Measurements from ENCODE around the gene WNT7B.

WNT7B gene

GRCh38 chr22:45987136-45987861 is 10.3 kb upstream of the WNT7B start:
- Histone ChIP-seq H2AFZ (ENCODE audit: low read depth) (no peak overlapping the region), H3K4me1 (ENCODE audit: low read depth, poor library complexity, severe bottlenecking) (no peaks in the 10 kb centered on the region), H3K27ac (no peak overlapping the region), H3K9ac (no peak overlapping the region), H3K27me3 (ENCODE audit: insufficient read depth, low read depth) (peaks cover 58% of the 10 kb centered on the region), H3K4me2 (no peak overlapping the region), H4K20me1 (ENCODE audit: insufficient read depth) (no peaks in the 10 kb centered on the region), H3K79me2 (ENCODE audit: insufficient read depth, low read depth) (no peaks in the 10 kb centered on the region), H3K4me3 (IDR thresholded peaks at IDR 0.05; ENCODE audit: insufficient read depth, low read depth, low read length) (no peak overlapping the region), H3K36me3 (ENCODE audit: insufficient read depth) (no peaks in the 10 kb centered on the region)
- no peak for TF ChIP-seq CTCF (conservative IDR thresholded peaks at IDR 0.05; ENCODE audit: low read depth, low read length)

- Histone ChIP-seq H2AFZ (ENCODE audit: low read depth) (no peak overlapping the region), H3K4me1 (ENCODE audit: low read depth, poor library complexity, severe bottlenecking) (peaks cover under 1% of the 10 kb centered on the region), H3K4me2 (no peak overlapping the region), H3K36me3 (ENCODE audit: insufficient read depth) (no peaks in the 10 kb centered on the region), H3K79me2 (ENCODE audit: insufficient read depth, low read depth) (no peaks in the 10 kb centered on the region), H4K20me1 (ENCODE audit: insufficient read depth) (no peaks in the 10 kb centered on the region), H3K27ac (no peak overlapping the region), H3K9ac (no peak overlapping the region), H3K4me3 (IDR thresholded peaks at IDR 0.05; ENCODE audit: insufficient read depth, low read depth, low read length) (no peak overlapping the region), H3K27me3 (ENCODE audit: insufficient read depth, low read depth) (peaks cover 41% of the 10 kb centered on the region)
- TF ChIP-seq CTCF (conservative IDR thresholded peaks at IDR 0.05; ENCODE audit: low read depth, low read length): no peak
Observed at GRCh38 chr22:45984316-45984916, 7.5 kb upstream of the WNT7B start.

GRCh38 chr22:45983797-45984196 is 6.8 kb upstream of the WNT7B start:
- Histone ChIP-seq H3K27me3 (ENCODE audit: insufficient read depth, low read depth) (peaks cover 37% of the 10 kb centered on the region; the same call in 1 of the 2 replicates), H4K20me1 (ENCODE audit: insufficient read depth) (no peaks in the 10 kb centered on the region), H3K9ac (no peak overlapping the region)

GRCh38 chr22:45980761-45981160 is 3.8 kb upstream of the WNT7B start:
- no peak overlapping the region for H3K9ac ChIP-seq

More at GRCh38 chr22:45983797-45984196, 6.8 kb upstream of the WNT7B start:
- Histone ChIP-seq H3K4me3 (IDR thresholded peaks at IDR 0.05; ENCODE audit: insufficient read depth, low read depth, low read length) (no peak overlapping the region), H3K4me1 (ENCODE audit: low read depth, poor library complexity, severe bottlenecking) (peaks cover 4% of the 10 kb centered on the region), H3K27ac (no peak overlapping the region), H3K36me3 (ENCODE audit: insufficient read depth) (no peaks in the 10 kb centered on the region), H2AFZ (ENCODE audit: low read depth) (no peak overlapping the region), H3K79me2 (ENCODE audit: insufficient read depth, low read depth) (no peaks in the 10 kb centered on the region), H3K4me2 (no peak overlapping the region)
- no peak for TF ChIP-seq CTCF (conservative IDR thresholded peaks at IDR 0.05; ENCODE audit: low read depth, low read length)

More at GRCh38 chr22:45980761-45981160, 3.8 kb upstream of the WNT7B start:
- Histone ChIP-seq H3K4me3 (IDR thresholded peaks at IDR 0.05; ENCODE audit: insufficient read depth, low read depth, low read length) (no peak overlapping the region), H4K20me1 (ENCODE audit: insufficient read depth) (no peaks in the 10 kb centered on the region), H3K4me1 (ENCODE audit: low read depth, poor library complexity, severe bottlenecking) (peaks cover 8% of the 10 kb centered on the region), H3K27me3 (ENCODE audit: insufficient read depth, low read depth) (peaks cover 22% of the 10 kb centered on the region), H2AFZ (ENCODE audit: low read depth) (no peak overlapping the region), H3K4me2 (no peak overlapping the region), H3K79me2 (ENCODE audit: insufficient read depth, low read depth) (no peaks in the 10 kb centered on the region), H3K36me3 (ENCODE audit: insufficient read depth) (no peaks in the 10 kb centered on the region), H3K27ac (no peak overlapping the region)
- no peak for TF ChIP-seq CTCF (conservative IDR thresholded peaks at IDR 0.05; ENCODE audit: low read depth, low read length)
